Measurements from ENCODE around the gene CRIP2. TPM values are rescaled to one million over a fixed set of nuclear protein-coding genes. Genes with fewer than 3 reads are reported as not detected.
A peak's percentile ranks its signal among the peaks of the same experiment; 100 is the strongest.

Gene CRIP2
- total and polyA plus RNA-seq, 2 donors (not counting 1 experiment from before 2014, with no cell fraction given): 6.0 to 81.6 TPM

DNA sequence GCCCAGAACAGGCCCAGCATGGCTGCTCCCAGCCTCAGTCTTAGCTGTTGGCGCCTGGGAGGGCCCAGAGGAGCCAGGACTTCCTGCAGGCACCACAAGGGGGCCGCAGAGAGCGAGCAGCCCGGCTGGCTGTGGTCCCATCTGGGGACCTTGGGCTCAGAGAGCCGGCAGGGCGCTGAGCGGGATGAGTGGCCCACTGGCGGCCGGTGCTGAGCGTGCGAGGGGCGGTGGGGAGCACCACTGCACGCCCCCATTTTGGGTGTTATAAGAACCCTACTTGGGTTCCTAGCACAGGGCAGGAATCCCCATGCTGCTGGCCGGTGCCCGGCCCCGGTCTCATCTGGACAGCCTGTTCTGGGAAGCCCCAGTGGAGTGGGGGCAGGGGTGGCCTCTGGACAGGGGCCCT, 25.9 kb upstream of the CRIP2 start:
- H3K4me1 Mint-ChIP-seq: no peaks in the 10 kb centered on the region
- no peaks in the 10 kb centered on the region for H3K4me1 ChIP-seq (ENCODE audit: control insufficient read depth in 2 of 2, insufficient read depth in 2 of 2, low read length in 2 of 2)
- peak; percentile 77 for DNase-seq
- ChIA-PET POLR2A (interaction anchor here (1.0 kb wide), 1 partner anchor 29 kb away, joined by 3 read pairs; no protein-coding TSS in a partner anchor), CTCF (interaction anchor here (0.7 to 1.9 kb wide), 8 partner anchors 25 to 84 kb away, joined by 3 to 28 read pairs (median 4); no protein-coding TSS in a partner anchor)
- H3K4me3 ChIP-seq (ENCODE audit: control extremely low read depth in 1 of 5, extremely low read depth in 1 of 5, insufficient read depth in 1 of 5, low read depth in 2 of 5, low read length in 4 of 5): no peak overlapping the region
- WGBS (ENCODE audit: insufficient coverage): 66% methylated on average over 16 of the region's 16 CpGs
- no peak overlapping the region for H3K27ac ChIP-seq (ENCODE audit: low read length in 2 of 2)
- TF ChIP-seq, protein P1, sequence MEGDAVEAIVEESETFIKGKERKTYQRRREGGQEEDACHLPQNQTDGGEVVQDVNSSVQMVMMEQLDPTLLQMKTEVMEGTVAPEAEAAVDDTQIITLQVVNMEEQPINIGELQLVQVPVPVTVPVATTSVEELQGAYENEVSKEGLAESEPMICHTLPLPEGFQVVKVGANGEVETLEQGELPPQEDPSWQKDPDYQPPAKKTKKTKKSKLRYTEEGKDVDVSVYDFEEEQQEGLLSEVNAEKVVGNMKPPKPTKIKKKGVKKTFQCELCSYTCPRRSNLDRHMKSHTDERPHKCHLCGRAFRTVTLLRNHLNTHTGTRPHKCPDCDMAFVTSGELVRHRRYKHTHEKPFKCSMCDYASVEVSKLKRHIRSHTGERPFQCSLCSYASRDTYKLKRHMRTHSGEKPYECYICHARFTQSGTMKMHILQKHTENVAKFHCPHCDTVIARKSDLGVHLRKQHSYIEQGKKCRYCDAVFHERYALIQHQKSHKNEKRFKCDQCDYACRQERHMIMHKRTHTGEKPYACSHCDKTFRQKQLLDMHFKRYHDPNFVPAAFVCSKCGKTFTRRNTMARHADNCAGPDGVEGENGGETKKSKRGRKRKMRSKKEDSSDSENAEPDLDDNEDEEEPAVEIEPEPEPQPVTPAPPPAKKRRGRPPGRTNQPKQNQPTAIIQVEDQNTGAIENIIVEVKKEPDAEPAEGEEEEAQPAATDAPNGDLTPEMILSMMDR (IDR thresholded peaks at IDR 0.05): peak; percentile 86
- no peak for TF ChIP-seq EZH2 (IDR thresholded peaks at IDR 0.05; ENCODE audit: borderline replicate concordance, insufficient read depth, low read depth, low read length, poor library complexity, severe bottlenecking)
- no peaks in the 10 kb centered on the region for H3K9me3 ChIP-seq (ENCODE audit: control extremely low read depth in 1 of 3, control insufficient read depth in 2 of 3, insufficient read depth in 1 of 3, low read length in 2 of 3)
- H3K36me3 ChIP-seq (replicated peaks in 1 of 2; ENCODE audit: control extremely low read depth in 1 of 2, control insufficient read depth in 1 of 2, extremely low read depth in 1 of 2, insufficient read depth in 2 of 2, low read length in 1 of 2): peaks cover 0 to 26% of the 10 kb centered on the region in 2 experiments
- H3K27ac Mint-ChIP-seq: no peak overlapping the region
- peaks cover 41% of the 10 kb centered on the region for H4K20me1 ChIP-seq (ENCODE audit: control insufficient read depth, insufficient read depth, low read length, poor library complexity, severe bottlenecking)
- H3K9me3 Mint-ChIP-seq (ENCODE audit: insufficient read depth): no peaks in the 10 kb centered on the region
- peak; percentile 95 for ATAC-seq (ENCODE audit: low read depth)
- intact Hi-C loops (cut with micrococcal nuclease): loop anchor here (1.0 to 2.0 kb wide), 3 partner anchors 43 to 80 kb away; partner anchors contain the start of gene TEDC1
- H2AFZ ChIP-seq (ENCODE audit: insufficient read depth, low read depth, low read length, poor library complexity, severe bottlenecking): no peak overlapping the region
- H3K4me3 Mint-ChIP-seq: no peak overlapping the region
- no peaks in the 10 kb centered on the region for H3K27me3 Mint-ChIP-seq
- H3K27me3 ChIP-seq (replicated peaks in 1 of 4; ENCODE audit: control extremely low read depth in 1 of 4, control insufficient read depth in 3 of 4, insufficient read depth in 4 of 4, low read length in 3 of 4): no peaks in the 10 kb centered on the region
- H3K9ac ChIP-seq (ENCODE audit: low read length): no peak overlapping the region
- peaks cover 41% of the 10 kb centered on the region for H3K79me2 ChIP-seq (ENCODE audit: control insufficient read depth, insufficient read depth, low read length)
- H3K4me2 ChIP-seq (replicated peaks; ENCODE audit: low read depth, low read length, poor library complexity, severe bottlenecking): no peak overlapping the region

DNA sequence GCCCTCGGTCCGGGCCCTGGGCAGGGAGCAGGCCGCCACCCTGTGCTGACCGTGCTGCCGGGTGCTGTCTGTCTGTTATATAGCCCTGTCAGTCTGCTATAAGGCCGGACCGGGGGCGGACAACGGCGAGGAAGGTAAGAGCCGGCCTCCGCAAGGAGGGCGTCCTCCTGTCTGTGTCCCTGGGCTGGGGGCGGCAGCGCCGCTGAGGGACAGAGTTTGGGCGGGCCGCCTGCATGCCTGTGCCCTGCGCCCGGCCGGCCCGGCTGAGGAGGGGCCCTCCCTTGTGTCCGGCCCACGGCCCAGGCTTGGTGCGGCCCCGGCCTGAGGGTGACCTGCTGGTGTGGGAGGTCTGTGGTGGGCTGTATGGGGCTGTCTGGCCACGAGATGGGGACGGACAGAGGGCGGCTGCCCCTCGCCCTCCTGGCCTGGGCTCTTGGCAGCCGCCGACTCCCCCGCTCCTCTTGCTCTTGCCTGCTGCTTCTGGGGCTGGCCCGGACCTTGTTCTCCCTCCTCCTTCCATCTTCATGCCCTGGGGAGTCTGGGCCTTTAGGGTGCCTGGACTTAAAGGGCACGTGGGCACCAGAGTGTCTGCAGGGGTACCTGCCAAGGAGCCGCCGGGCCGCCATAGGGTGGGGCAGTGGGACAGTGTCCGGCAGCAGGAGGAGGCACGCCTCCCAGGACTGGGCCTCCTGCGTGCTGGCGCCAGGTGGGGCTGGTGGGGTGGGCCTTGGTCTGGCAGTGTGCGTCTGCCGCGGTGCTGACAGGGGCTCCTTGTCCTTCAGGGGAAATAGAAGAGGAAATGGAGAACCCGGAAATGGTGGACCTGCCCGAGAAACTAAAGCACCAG, 25.1 kb upstream of the CRIP2 start:
- Mint-ChIP-seq H3K9me3 (ENCODE audit: insufficient read depth) (no peaks in the 10 kb centered on the region), H3K4me1 (no peaks in the 10 kb centered on the region), H3K4me3 (no peak overlapping the region), H3K27me3 (no peaks in the 10 kb centered on the region), H3K27ac (no peak overlapping the region)
- CTCF ChIA-PET: interaction anchor here (2.4 kb wide), 1 partner anchor 40 kb away, joined by 9 read pairs; no protein-coding TSS in a partner anchor
- H3K36me3 ChIP-seq (replicated peaks in 1 of 2; ENCODE audit: control extremely low read depth in 1 of 2, control insufficient read depth in 1 of 2, extremely low read depth in 1 of 2, insufficient read depth in 2 of 2, low read length in 1 of 2): peaks cover 0 to 26% of the 10 kb centered on the region in 2 experiments
- H3K4me3 ChIP-seq (ENCODE audit: control extremely low read depth in 1 of 5, extremely low read depth in 1 of 5, insufficient read depth in 1 of 5, low read depth in 2 of 5, low read length in 4 of 5): no peak overlapping the region
- H3K79me2 ChIP-seq (ENCODE audit: control insufficient read depth, insufficient read depth, low read length): peaks cover 41% of the 10 kb centered on the region
- POLR2A ChIA-PET: no interaction called here
- no peak for ATAC-seq (ENCODE audit: low read depth)
- no peak overlapping the region for H2AFZ ChIP-seq (ENCODE audit: insufficient read depth, low read depth, low read length, poor library complexity, severe bottlenecking)
- no peaks in the 10 kb centered on the region for H3K4me1 ChIP-seq (ENCODE audit: control insufficient read depth in 2 of 2, insufficient read depth in 2 of 2, low read length in 2 of 2)
- peaks cover 41% of the 10 kb centered on the region for H4K20me1 ChIP-seq (ENCODE audit: control insufficient read depth, insufficient read depth, low read length, poor library complexity, severe bottlenecking)
- no peaks in the 10 kb centered on the region for H3K27me3 ChIP-seq (replicated peaks in 1 of 4; ENCODE audit: control extremely low read depth in 1 of 4, control insufficient read depth in 3 of 4, insufficient read depth in 4 of 4, low read length in 3 of 4)
- 96% methylated on average over 43 of the region's 47 CpGs for WGBS (ENCODE audit: insufficient coverage)
- intact Hi-C loops (cut with micrococcal nuclease): loop anchor here (2.0 kb wide), 1 partner anchor 79 kb away; no protein-coding TSS in a partner anchor
- no peaks in the 10 kb centered on the region for H3K9me3 ChIP-seq (ENCODE audit: control extremely low read depth in 1 of 3, control insufficient read depth in 2 of 3, insufficient read depth in 1 of 3, low read length in 2 of 3)
- H3K4me2 ChIP-seq (replicated peaks; ENCODE audit: low read depth, low read length, poor library complexity, severe bottlenecking): no peak overlapping the region
- DNase-seq: no peak
- H3K27ac ChIP-seq (ENCODE audit: low read length in 2 of 2): no peak overlapping the region
- TF ChIP-seq, protein P1 (IDR thresholded peaks at IDR 0.05): no peak
- no peak for TF ChIP-seq EZH2 (IDR thresholded peaks at IDR 0.05; ENCODE audit: borderline replicate concordance, insufficient read depth, low read depth, low read length, poor library complexity, severe bottlenecking)
- no peak overlapping the region for H3K9ac ChIP-seq (ENCODE audit: low read length)

All from B cell (primary cell).